HG03565 (cell line): ENCODE measurements around the gene LRP1B.
A peak's percentile ranks its signal among the peaks of the same experiment; 100 is the strongest.

Experiments used
- ATAC-seq: cut with Tn5 transposase; IDR thresholded peaks from one replicate; pipeline ENCODE4 v1.9.1; 2021; ENCODE audit warnings: mild to moderate bottlenecking, moderate library complexity; ENCODE audit not compliant: unreplicated experiment

Gene LRP1B

GRCh38 chr2:141703501-141703900 is 427.3 kb downstream of the LRP1B start:
- ATAC-seq = no peak

DNA sequence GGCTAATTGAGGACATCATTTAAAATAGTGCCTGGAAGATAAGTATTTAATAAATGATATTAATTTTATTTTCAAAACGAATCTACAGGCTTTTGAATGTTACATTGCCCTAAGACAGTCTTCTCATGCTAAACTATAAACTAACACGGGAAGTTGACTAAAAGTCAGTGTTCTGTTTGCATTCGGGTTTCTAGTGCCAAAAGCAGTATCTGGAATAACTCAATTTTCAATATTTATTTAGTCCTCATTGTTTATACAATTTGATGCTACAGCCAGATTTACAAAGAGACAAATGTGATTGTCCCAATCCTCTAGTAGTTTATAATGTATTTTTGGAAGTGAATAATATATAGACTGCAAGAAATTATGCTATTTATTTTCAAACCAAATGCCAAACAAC is 429.2 kb downstream of the LRP1B start:
- no peak for ATAC-seq

DNA sequence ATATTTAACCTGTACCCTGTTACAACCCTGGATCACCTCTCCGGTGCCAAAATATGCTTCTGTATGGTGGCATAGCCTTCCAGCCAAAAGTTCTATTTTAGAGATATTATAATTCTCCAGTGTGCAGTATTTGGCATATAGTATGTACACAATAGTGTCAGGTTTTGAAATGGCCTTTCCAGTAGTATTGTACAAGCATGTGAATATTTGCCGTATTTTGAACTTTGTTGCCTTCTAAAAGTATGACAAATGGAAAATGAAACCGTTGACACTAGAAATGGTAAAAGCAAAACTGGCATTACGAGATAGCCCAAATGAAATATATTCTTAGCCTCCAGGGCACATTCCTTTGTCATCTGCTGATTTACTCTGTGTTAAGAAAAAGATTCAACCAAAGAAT is 431.2 kb downstream of the LRP1B start:
- ATAC-seq = no peak

DNA sequence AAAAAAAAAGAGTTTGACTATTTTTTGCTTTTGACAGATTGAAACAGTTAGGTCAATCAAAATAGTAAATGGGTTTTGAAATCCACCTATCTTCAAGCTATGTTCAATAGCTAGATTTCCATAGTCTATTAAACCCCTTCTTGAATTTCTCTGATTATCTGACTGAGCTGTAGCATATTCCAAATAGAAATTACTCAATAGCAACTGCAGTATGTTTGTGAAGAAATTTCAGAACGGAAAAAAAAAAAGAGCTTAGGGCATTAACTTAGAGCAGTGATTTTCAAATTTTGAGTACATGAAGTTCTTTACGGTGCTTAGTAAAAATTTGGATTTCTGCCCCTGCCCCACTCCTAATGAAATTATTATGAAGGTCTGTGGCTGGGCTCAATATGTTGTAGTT is 432.3 kb downstream of the LRP1B start:
- ATAC-seq = no peak

DNA sequence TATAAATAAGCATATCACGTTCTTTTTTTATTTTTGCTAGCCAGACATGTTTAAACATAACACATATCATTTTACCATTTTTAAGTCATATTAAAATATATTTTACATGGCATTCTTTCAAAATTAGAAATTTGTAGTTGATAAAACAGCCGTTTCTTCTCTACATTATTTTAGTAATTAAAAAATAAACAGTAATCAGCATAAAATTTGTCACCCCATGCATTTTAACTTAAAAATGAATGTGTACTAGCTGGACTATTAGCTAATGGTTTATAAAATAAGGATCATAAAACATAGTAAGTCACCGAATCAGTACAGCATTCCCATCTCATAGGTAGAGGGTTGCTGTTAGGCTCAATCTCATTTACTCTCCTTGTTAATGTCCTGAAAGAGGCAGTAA is 433.8 kb downstream of the LRP1B start:
- ATAC-seq = no peak

- ATAC-seq = no peak
These were observed 436.6 kb downstream of the LRP1B start for GRCh38 chr2:141694180-141694579.

DNA sequence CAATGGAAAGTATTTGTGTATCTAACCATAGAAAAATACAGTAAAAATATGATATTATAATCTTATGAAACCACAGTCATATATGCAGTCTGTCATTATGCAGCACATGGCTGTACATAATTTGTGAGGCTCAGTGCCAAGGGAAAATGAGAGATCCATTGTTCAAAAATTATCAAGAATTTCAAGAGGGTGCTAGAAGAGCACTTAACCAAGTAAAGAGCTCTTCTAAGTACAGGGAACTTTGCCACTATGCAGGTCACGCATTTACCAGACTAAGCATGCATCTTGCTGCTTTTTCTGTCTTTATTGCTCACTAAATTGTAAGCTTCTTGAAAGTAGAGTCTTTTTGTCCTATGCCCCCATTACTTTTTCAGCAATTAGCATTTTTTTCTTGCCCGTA is 438.0 kb downstream of the LRP1B start:
- no peak for ATAC-seq

DNA sequence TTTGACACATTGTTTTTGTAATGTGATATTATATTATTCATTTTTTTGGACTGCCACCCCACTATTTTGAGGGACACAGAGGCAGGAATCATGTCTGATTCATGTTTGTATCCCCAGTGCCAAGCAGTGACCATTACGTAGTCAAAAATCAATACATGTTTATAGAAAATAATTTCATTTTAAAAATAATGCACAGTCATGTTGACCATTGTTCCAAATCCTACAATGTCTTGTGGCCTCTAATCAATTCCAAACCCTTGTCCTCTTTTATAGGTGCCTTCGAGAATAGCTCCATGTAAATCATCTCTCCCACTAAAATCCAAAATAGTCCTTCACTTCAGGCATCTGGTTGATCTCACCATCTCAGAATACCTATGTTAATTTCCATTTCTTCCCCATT is 454.7 kb downstream of the LRP1B start:
- no peak for ATAC-seq

DNA sequence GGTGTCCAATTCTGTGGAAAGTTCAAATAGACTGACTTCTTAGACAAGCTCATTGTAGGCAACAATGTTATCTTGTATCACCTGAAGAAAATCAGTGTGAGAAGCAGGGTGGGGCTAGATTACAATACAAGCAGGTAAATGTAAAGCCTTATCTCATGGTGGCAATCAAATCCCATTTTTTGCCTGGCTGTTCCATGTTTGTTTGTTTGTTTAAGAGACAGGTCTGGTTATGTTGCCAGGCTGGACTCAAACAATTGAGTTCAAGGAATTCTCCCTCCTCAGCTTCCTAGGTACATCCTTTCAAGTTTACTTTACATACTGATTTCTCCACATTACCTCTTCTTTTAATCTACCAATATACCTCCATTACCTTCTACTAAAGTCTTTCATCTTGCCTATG is 464.6 kb downstream of the LRP1B start:
- ATAC-seq = no peak

DNA sequence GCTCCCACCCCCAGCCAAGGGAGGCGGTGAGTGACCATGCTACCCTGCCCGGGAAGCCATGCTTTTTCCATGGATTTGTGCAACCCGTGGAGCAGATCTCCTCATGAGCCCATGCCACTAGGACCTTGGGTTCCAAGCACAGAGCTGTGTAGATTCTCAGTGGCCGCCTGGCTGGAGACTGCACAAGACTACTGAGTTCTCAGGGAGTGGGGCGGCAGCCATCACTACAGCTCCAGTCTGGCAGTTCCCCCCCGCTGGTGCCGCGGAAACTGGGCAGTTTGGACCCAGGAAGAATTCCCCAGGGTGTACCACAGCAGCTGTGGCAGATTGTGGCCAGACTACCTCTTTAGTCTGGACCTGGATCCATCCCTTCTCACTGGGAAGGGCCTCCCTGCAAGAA is 470.6 kb downstream of the LRP1B start:
- no peak for ATAC-seq

DNA sequence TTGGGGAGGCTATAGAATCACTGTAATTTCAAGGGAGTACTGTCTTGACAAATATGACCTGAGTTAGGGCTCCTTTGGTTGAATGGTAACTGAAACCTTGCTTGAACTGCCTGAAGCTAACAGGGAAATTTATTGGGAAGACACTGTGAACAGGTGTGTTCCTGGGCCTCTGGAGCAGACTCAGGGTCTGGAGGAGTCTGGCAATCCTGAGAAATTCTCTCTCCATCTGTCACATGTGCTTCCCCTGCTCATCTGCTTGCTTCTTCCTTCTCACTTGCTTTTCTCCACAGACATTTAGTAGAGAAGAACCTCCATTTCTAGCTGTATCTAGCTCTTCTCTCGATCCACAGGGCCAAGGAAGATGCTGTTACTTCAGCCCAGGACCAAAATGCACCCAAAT is 476.5 kb downstream of the LRP1B start:
- ATAC-seq = no peak

DNA sequence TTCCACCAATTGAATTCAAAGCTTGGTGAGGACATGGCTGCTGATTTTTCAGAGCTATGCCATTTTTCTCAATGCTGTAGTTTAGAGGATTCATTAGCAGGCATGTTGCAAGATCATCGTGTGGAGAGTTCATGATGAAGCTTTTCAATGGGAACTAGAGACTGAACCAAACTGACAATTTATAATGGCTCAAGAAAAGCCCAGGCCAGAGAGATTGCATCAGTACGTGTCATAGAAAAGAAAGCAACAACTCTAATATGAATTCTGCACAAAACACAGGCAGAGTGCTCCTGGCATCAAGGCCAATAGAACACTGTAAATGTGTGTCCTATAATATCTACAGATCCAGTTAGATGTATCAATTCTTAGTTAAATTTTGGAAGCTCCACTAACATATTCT is 477.6 kb downstream of the LRP1B start:
- ATAC-seq = no peak

GRCh38 chr2:141652308-141652707 is 478.5 kb downstream of the LRP1B start:
- ATAC-seq = no peak

DNA sequence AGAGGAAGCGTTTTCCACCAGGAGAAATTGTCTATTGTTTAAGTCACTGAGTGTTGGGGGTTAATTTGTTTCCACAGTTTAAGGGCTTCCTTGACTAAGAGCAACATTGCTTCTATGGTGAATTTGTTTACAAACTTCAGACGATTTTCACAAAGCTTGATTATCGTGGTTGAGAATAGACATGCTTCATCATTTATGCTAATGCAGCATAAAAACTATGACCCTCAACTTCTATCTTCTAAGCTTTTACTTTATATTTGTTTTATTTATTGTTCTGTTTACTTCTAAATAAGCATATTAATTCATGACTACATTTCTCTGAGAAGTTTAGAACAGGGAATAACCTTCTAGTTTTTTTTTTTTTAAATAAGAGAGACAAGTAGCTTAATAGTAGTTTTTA is 483.5 kb downstream of the LRP1B start:
- no peak for ATAC-seq

DNA sequence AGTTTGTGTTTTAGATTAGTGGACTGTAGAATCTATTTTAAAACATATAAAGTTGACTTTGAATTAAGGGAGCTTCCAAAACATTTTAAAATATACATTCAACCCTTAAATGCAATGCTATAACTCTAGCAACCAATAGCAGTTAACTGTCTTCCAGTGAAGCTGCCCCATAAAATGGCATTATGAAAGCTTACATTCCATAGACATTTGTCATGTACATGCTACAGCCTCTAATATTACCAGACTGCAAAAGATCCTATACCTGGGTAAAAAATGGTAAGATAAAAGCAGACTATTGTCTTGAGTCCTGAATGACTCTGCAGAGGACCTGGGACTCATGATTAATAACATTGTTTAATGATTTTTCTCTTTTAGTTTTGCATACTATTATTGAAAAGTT is 489.4 kb downstream of the LRP1B start:
- no peak for ATAC-seq

DNA sequence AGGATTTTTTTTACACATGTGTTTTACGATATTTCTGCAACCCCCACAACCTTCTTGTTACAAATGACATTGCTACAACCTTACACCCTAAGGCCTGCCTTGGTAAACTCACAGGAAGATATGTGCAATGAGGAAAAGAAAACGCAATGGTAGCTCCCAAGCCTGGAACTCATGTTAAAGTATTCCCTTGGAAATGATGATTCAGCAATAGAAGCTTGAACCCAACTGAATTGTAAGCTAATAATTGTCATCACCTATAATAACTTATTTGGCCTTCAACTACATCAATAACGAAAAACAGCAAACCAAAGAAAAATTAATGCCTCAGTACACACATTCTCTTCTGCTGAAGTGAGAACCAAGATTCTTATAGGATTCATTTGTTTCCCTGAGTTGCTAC is 491.0 kb downstream of the LRP1B start:
- ATAC-seq = no peak

- no peak for ATAC-seq
These were observed 497.7 kb downstream of the LRP1B start for GRCh38 chr2:141633132-141633531.

- no peak for ATAC-seq
These were observed 500.3 kb downstream of the LRP1B start for GRCh38 chr2:141630407-141630930.

GRCh38 chr2:141620372-141620771 is 510.4 kb downstream of the LRP1B start:
- no peak for ATAC-seq

DNA sequence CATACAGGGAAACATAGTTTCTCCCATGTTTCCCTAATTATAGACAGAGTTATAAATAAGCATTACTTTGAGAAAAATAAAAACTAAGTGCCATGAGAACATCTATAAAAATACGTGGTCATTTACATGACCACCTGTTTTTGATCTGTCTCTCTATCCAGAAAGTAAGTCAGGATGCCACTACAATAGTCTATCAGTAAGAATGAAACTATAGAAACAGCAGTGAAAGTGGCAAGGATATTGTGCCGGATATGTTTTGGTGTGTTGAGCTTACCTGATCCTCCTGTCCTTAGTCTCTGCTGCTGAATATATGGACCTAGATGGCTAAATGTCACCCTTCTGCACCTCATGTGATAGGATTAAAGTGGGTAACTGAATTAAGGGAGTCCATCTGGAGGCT is 512.4 kb downstream of the LRP1B start:
- peak; percentile 46 for ATAC-seq

DNA sequence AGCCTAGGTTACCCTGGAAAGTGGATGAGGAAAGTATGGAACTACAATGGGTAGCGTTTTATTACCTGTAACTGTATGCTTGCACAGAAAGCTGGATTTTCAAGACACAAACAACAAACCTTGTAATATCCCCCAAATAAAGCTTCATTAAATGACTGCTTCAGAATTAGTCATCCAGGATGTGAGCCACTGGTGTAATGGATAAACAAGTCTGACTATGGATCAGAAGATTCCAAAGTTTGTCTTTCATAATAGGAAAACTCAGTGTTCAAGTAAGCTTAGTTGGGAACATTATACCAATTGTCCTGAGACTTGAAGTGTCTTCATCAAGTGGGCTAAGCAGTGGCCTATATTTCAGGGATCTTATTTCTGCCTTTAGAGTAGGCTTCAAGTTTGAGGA is 518.8 kb downstream of the LRP1B start:
- no peak for ATAC-seq

DNA sequence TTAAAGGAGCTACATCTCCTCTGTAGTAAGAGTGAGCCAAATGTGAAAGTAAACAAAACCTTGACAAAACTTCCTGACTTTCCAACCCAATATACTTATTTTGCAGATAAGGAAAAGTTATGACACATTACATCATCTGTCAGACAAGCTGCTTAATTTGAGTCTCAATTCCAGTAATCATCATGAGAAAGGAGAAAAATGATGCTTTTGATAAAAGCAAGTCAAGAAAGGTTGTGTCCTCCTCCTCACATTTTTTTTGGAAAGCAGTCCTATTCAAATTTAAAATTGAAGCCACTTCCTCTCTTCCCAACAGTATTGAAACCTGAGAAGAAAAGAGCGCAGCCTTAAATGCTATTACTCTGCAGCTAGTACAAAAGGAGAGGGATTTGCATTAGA is 519.6 kb downstream of the LRP1B start:
- no peak for ATAC-seq

DNA sequence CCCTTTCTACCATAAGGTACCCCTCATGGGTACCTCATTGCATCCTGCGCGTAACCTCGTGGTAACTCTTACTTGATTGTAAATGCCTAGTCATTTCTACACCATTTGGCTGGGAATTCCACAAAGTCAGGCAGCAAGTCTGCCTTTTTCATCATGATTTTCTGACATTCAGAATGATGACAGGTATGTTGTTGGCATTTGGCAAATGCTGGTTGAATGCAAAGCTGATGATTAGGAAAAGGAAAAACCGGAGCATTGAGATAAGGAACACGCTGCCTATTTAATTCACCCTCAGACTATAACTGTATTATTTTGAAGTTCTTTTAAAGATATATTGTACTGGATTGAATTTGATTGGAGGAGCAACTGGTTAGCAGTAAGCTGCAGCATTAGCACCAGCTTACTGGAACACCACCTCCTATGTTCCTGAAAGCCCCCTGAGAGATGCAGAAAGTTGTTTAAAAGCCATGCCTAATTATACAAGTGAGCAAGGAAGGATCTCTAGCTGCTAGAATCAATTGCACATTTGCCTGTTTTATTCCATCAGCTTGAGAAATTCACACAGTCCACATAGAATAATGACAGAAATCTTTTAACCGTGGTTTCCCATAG is 520.1 kb downstream of the LRP1B start:
- ATAC-seq = no peak
